Thyroid gland (tissue), 4 donors: ENCODE data around the gene RIC8B. TPM values are rescaled to one million over a fixed set of nuclear protein-coding genes. Genes with fewer than 3 reads are reported as not detected.

ENCODE experiments used
- DNase-seq, 2 donors: peaks; one replicate each; pipeline ENCODE4 v3.0.0-alpha.2; 2019
- H3K27ac ChIP-seq, 3 donors: fragments of 200-600 bp; sonication (generic); 1 replicate in 2 of 3; 2 replicates in 1 of 3; pipeline ENCODE4 v1.5.1; 2016 to 2019; ENCODE audit warnings: mild to moderate bottlenecking in 1 of 3, moderate library complexity in 1 of 3
- H3K27me3 ChIP-seq: fragments of 200-600 bp; sonication (generic); one replicate; pipeline ENCODE4 v1.5.1; 2019
- H3K36me3 ChIP-seq, 2 donors: fragments of 200-600 bp; sonication (generic); one replicate each; pipeline ENCODE4 v1.5.1; 2016 to 2019
- H3K4me1 ChIP-seq, 2 donors: fragments of 200-600 bp; sonication (generic); one replicate each; pipeline ENCODE4 v1.5.1; 2017 to 2019
- H3K4me3 ChIP-seq, 3 donors: fragments of 200-600 bp; sonication (generic); replicated peaks in 1 of 3; 1 replicate in 2 of 3; 2 replicates in 1 of 3; pipeline ENCODE4 v1.5.1; 2016; ENCODE audit warnings: mild to moderate bottlenecking in 1 of 3
- H3K9me3 ChIP-seq: fragments of 200-600 bp; sonication (generic); one replicate; pipeline ENCODE4 v1.5.1; 2017
- CTCF ChIP-seq, 6 experiments: fragments of 200-600 bp in 3 of 6; fragments of 450-650 bp in 3 of 6; sonication (generic) in 3 of 6; IDR thresholded peaks; one replicate each; pipeline ENCODE4 v1.5.1; 2016 to 2019; ENCODE audit warnings: antibody characterized with exemption in 6 of 6, mild to moderate bottlenecking in 2 of 6, inconsistent platforms in 1 of 6, moderate library complexity in 1 of 6
- POLR2A ChIP-seq, 2 donors: fragments of 450-650 bp; IDR thresholded peaks; one replicate each; pipeline ENCODE4 v1.6.1; 2017; ENCODE audit warnings: antibody characterized with exemption in 2 of 2, mild to moderate bottlenecking in 2 of 2, moderate library complexity in 1 of 2
- WGBS, 2 donors: methylation state at CpG; one replicate each; pipeline ENCODE4 v1.1.5; 2017; 5-methylcytosine and 5-hydroxymethylcytosine counted together
- intact Hi-C: fragments of 100-400 bp; cut with DNase I; formaldehyde crosslinking; loops from one replicate; pipeline ENCODE4 v1.15.1; 2023
- total RNA-seq, 4 donors: library from RNA; depleted of rRNA; stranded (reverse); fragments of >200 nt; gene quantifications; one replicate each; pipeline ENCODE4 v1.2.3, GENCODE V29; 2016

RIC8B gene
- total RNA-seq, 4 donors from 2014 or later = 32.5 to 49.8 (median 41.6) TPM

GRCh38 chr12:106897082-106897481 lies 122.6 kb downstream of the RIC8B start:
- 74 to 83% methylated on average over 6 of the region's 6 CpGs for WGBS, 2 donors
- H3K36me3 ChIP-seq = no peaks in the 10 kb centered on the region
- TF ChIP-seq POLR2A (IDR thresholded peaks at IDR 0.05) (no peak), CTCF (IDR thresholded peaks at IDR 0.05) (no peak)

GRCh38 chr12:106897981-106898901 lies 123.8 kb downstream of the RIC8B start:
- TF ChIP-seq CTCF (IDR thresholded peaks at IDR 0.05) (no peak), POLR2A (IDR thresholded peaks at IDR 0.05) (no peak)
- Histone ChIP-seq H3K27ac (no peak overlapping the region), H3K4me3 (no peak overlapping the region), H3K36me3 (no peaks in the 10 kb centered on the region), H3K9me3 (no peaks in the 10 kb centered on the region), H3K27me3 (no peaks in the 10 kb centered on the region), H3K4me1 (peaks cover 2% of the 10 kb centered on the region in 2 donors)
- intact Hi-C loops = no loop called here
- 70 to 73% methylated on average over 13 of the region's 13 CpGs for WGBS, 2 donors
- no peak for DNase-seq

More at GRCh38 chr12:106897082-106897481, 122.6 kb downstream of the RIC8B start:
- Histone ChIP-seq H3K4me1 (no peaks in the 10 kb centered on the region), H3K27ac (no peak overlapping the region), H3K9me3 (no peaks in the 10 kb centered on the region), H3K4me3 (no peak overlapping the region), H3K27me3 (no peaks in the 10 kb centered on the region)
- intact Hi-C loops = no loop called here
- peak in 1 of 2 donors; percentile 10 for DNase-seq

GRCh38 chr12:106900554-106900953 lies 126.1 kb downstream of the RIC8B start:
- Histone ChIP-seq H3K9me3 (no peaks in the 10 kb centered on the region), H3K36me3 (no peaks in the 10 kb centered on the region), H3K27me3 (no peaks in the 10 kb centered on the region), H3K4me1 (peaks cover 4% of the 10 kb centered on the region in 2 donors), H3K27ac (no peak overlapping the region), H3K4me3 (no peak overlapping the region)
- intact Hi-C loops = no loop called here
- TF ChIP-seq CTCF (IDR thresholded peaks at IDR 0.05) (no peak), POLR2A (IDR thresholded peaks at IDR 0.05) (no peak)
- no peak for DNase-seq
- 79 to 86% methylated on average over 6 of the region's 6 CpGs for WGBS, 2 donors

- no peaks in the 10 kb centered on the region for H3K9me3 ChIP-seq
- WGBS, 2 donors = 82 to 93% methylated on average over 1 of the region's 1 CpG
- DNase-seq = no peak
- TF ChIP-seq CTCF (IDR thresholded peaks at IDR 0.05) (no peak), POLR2A (IDR thresholded peaks at IDR 0.05) (no peak)
- no peaks in the 10 kb centered on the region for H3K36me3 ChIP-seq
- no peak overlapping the region for H3K27ac ChIP-seq
- intact Hi-C loops = no loop called here
- no peak overlapping the region for H3K4me3 ChIP-seq
- H3K27me3 ChIP-seq = no peaks in the 10 kb centered on the region
- peaks cover 4% of the 10 kb centered on the region in 2 donors for H3K4me1 ChIP-seq
Measured at GRCh38 chr12:106901276-106901675, 126.8 kb downstream of the RIC8B start.

GRCh38 chr12:106902053-106902452 lies 127.6 kb downstream of the RIC8B start:
- H3K4me1 ChIP-seq = peaks cover 4% of the 10 kb centered on the region in 2 donors
- H3K36me3 ChIP-seq = no peaks in the 10 kb centered on the region
- TF ChIP-seq POLR2A (IDR thresholded peaks at IDR 0.05) (no peak), CTCF (IDR thresholded peaks at IDR 0.05) (no peak)
- H3K27ac ChIP-seq = no peak overlapping the region
- DNase-seq = no peak
- intact Hi-C loops = no loop called here
- no peaks in the 10 kb centered on the region for H3K27me3 ChIP-seq
- H3K4me3 ChIP-seq = no peak overlapping the region
- no peaks in the 10 kb centered on the region for H3K9me3 ChIP-seq
- WGBS, 2 donors = 91 to 96% methylated on average over 11 of the region's 11 CpGs
